ENCODE results near the gene TFAP2B.

DNA sequence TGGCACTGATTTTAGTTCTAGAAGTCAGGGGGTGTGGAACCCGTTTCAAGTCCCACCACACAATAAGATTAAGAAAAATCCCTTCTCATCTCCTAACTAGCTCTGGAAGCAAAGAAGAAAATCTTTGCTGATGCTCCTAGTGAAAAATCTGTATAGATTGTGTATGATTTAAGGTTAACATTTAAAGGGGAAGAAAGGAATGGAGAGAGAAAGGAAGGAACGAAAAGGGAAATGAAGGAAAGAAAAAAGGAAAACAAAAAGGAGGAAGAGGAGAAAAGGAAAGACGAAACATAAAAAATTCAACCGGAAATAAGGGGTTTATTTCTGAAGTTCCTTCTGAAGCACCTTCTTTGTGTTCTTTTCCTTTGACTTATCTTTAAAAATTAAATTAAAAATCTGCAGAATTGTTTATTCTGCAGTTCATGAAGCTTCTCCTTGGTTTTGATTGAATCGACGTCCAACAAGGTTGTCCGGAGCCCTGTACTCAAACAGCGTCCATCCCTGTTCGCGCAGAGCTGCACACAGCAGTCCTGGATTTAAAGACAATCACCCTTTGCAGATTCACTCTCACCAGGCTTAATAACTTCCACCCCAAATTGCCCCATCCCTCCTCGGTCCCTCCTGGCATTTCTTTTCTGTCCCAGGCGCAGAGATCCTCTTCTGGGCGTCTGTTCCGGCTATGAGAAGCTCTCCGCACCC lies 1.6 kb upstream of the TFAP2B start:
- TF ChIP-seq CTCF (IDR thresholded peaks at IDR 0.05) (no peak), POLR2A (IDR thresholded peaks at IDR 0.05) (no peak), POLR2AphosphoS5 (IDR thresholded peaks at IDR 0.05; ENCODE audit: insufficient read depth in 1 of 2, low read depth in 1 of 2) (no peak)

All from vagina (tissue), 2 donors.